Aorta (tissue), 5 donors: ENCODE measurements around the gene BOD1L1. TPM values are rescaled to one million over a fixed set of nuclear protein-coding genes. Genes with fewer than 3 reads are reported as not detected.
"Not testable (repeated sequence)": the region's sequence is repeated elsewhere in the genome, so short reads cannot be mapped to it uniquely, and the experiment has no call there.

Source experiments
- ATAC-seq: fragments of 200-7000 bp; cut with Tn5 transposase; one replicate; pipeline ENCODE4 v1.9.1; 2022; ENCODE audit warnings: moderate library complexity; ENCODE audit not compliant: low FRiP score
- DNase-seq, 2 donors: peaks; one replicate each; pipeline ENCODE4 v3.0.0-alpha.2; 2020
- H3K27ac ChIP-seq, 2 donors: one replicate each; pipeline ENCODE4 v1.5.1; 2013; ENCODE audit warnings: low read length in 2 of 2, mild to moderate bottlenecking in 2 of 2, moderate library complexity in 2 of 2, control low read depth in 1 of 2, inconsistent platforms in 1 of 2, low read depth in 1 of 2
- H3K27me3 ChIP-seq, 2 donors: one replicate each; pipeline ENCODE4 v1.6.1; 2013; ENCODE audit warnings: control low read depth in 1 of 2, low read length in 1 of 2, mild to moderate bottlenecking in 1 of 2, moderate library complexity in 1 of 2; ENCODE audit not compliant: insufficient read depth in 2 of 2, control insufficient read depth in 1 of 2
- H3K36me3 ChIP-seq, 2 donors: one replicate each; pipeline ENCODE4 v1.6.1; 2013; ENCODE audit warnings: control low read depth in 1 of 2, low read length in 1 of 2, mild to moderate bottlenecking in 1 of 2; ENCODE audit not compliant: insufficient read depth in 2 of 2, control insufficient read depth in 1 of 2
- H3K4me1 ChIP-seq, 2 donors: one replicate each; pipeline ENCODE4 v1.6.1; 2013; ENCODE audit warnings: low read length in 2 of 2, control low read depth in 1 of 2, mild to moderate bottlenecking in 1 of 2, moderate library complexity in 1 of 2; ENCODE audit not compliant: insufficient read depth in 2 of 2, control insufficient read depth in 1 of 2
- H3K4me3 ChIP-seq, 2 donors: one replicate each; pipeline ENCODE4 v1.5.1; 2013; ENCODE audit warnings: low read length in 2 of 2, control low read depth in 1 of 2, mild to moderate bottlenecking in 1 of 2
- H3K9me3 ChIP-seq: one replicate; pipeline ENCODE4 v1.6.1; 2013; ENCODE audit warnings: mild to moderate bottlenecking, low read length; ENCODE audit not compliant: control insufficient read depth
- WGBS, 2 donors: extraction: QIAGEN DNeasy Blood & Tissue Kit; methylation state at CpG; one replicate each; pipeline ENCODE4 v1.1.7; 2013; 5-methylcytosine and 5-hydroxymethylcytosine counted together
- intact Hi-C, 2 donors: fragments of 100-400 bp; cut with DNase I; formaldehyde crosslinking; loops; one replicate each; pipeline versions ENCODE4 v1.14.2 to v1.15.0; 2022
- polyA plus RNA-seq, 2 donors: library from polyadenylated mRNA; stranded (reverse); fragments of 200-250 nt; gene quantifications; one replicate each; pipeline ENCODE4 v1.2.3, GENCODE V29; 2013
- total RNA-seq, 2 donors: library from RNA; stranded (reverse); fragmentation: NEBNext Ultra II Directional; extraction: Animal tissue kit (Norgen Biotek cat#: 25700); gene quantifications; one replicate each; pipeline ENCODE4 v1.2.1, GENCODE V29; 2021
- donor health status: healthy with polysubstance abuse.
- donor health status: Bipolar disorder and iron deficiency.
- donor health status: DM: no; HTN: no; CAD: no.
- donor health status: DM: no; HTN: no; CAD: no.
- donor health status: DM: yes; HTN: yes; CAD: no.

BOD1L1 gene
- total and polyA plus RNA-seq, 4 donors = 7.6 to 52.6 (median 29.8) TPM

GRCh38 chr4:13588954-13589353 is 38.6 kb downstream of the BOD1L1 start:
- Histone ChIP-seq H3K27me3 (no peaks in the 10 kb centered on the region), H3K4me1 (no peaks in the 10 kb centered on the region), H3K27ac (no peak overlapping the region), H3K4me3 (no peak overlapping the region), H3K36me3 (peaks cover 8 to 10% of the 10 kb centered on the region in 2 donors), H3K9me3 (no peaks in the 10 kb centered on the region)
- intact Hi-C loops = no loop called here
- DNase-seq (no peak), ATAC-seq (no peak)

GRCh38 chr4:13584481-13584880 is 43.0 kb downstream of the BOD1L1 start:
- H3K4me1 ChIP-seq = no peaks in the 10 kb centered on the region
- H3K9me3 ChIP-seq = no peaks in the 10 kb centered on the region
- 88 to 89% methylated on average over 5 of the region's 5 CpGs for WGBS, 2 donors
- peaks cover 3 to 15% of the 10 kb centered on the region in 2 donors for H3K36me3 ChIP-seq
- H3K27me3 ChIP-seq = no peaks in the 10 kb centered on the region
- no peak overlapping the region for H3K4me3 ChIP-seq
- ATAC-seq = no peak
- no peak for DNase-seq
- intact Hi-C loops = no loop called here
- no peak overlapping the region for H3K27ac ChIP-seq

- DNase-seq = no peak
- H3K4me1 ChIP-seq = no peaks in the 10 kb centered on the region
- no peaks in the 10 kb centered on the region for H3K27me3 ChIP-seq
- intact Hi-C loops = no loop called here
- H3K27ac ChIP-seq = no peak overlapping the region
- H3K36me3 ChIP-seq = peaks cover 10 to 16% of the 10 kb centered on the region in 2 donors
- H3K9me3 ChIP-seq = no peaks in the 10 kb centered on the region
- WGBS, 2 donors = 92 to 95% methylated on average over 2 of the region's 2 CpGs
- H3K4me3 ChIP-seq = no peak overlapping the region
- ATAC-seq = no peak
These were observed 47.5 kb downstream of the BOD1L1 start for GRCh38 chr4:13580036-13580435.

GRCh38 chr4:13577660-13578059 is 49.9 kb downstream of the BOD1L1 start:
- Histone ChIP-seq H3K9me3 (no peaks in the 10 kb centered on the region), H3K27ac (no peak overlapping the region), H3K27me3 (no peaks in the 10 kb centered on the region), H3K4me1 (no peaks in the 10 kb centered on the region), H3K36me3 (peaks cover 13 to 17% of the 10 kb centered on the region in 2 donors), H3K4me3 (no peak overlapping the region)
- no peak for ATAC-seq
- intact Hi-C loops = no loop called here
- WGBS, 2 donors = 94 to 95% methylated on average over 3 of the region's 3 CpGs
- no peak for DNase-seq

- no peak for ATAC-seq
- Histone ChIP-seq H3K4me1 (no peaks in the 10 kb centered on the region), H3K36me3 (peaks cover 18 to 19% of the 10 kb centered on the region in 2 donors), H3K27ac (no peak overlapping the region), H3K4me3 (no peak overlapping the region), H3K27me3 (no peaks in the 10 kb centered on the region), H3K9me3 (no peaks in the 10 kb centered on the region)
- 86 to 89% methylated on average over 2 of the region's 2 CpGs for WGBS, 2 donors
- no peak for DNase-seq
- intact Hi-C loops = no loop called here
These were observed 56.6 kb downstream of the BOD1L1 start for GRCh38 chr4:13570916-13571315.

GRCh38 chr4:13567125-13567524 is 60.4 kb downstream of the BOD1L1 start:
- H3K36me3 ChIP-seq = peaks cover 8 to 11% of the 10 kb centered on the region in 2 donors

GRCh38 chr4:13562876-13563275 is 64.6 kb downstream of the BOD1L1 start:
- DNase-seq (no peak), ATAC-seq (no peak)
- no peak overlapping the region for H3K4me3 ChIP-seq
- H3K27ac ChIP-seq = no peak overlapping the region
- H3K27me3 ChIP-seq = no peaks in the 10 kb centered on the region
- intact Hi-C loops = no loop called here
- WGBS, 2 donors = 79 to 89% methylated on average over 1 of the region's 1 CpG
- H3K4me1 ChIP-seq = no peaks in the 10 kb centered on the region
- H3K36me3 ChIP-seq = peaks cover 0 to 1% of the 10 kb centered on the region in 2 donors
- H3K9me3 ChIP-seq = no peaks in the 10 kb centered on the region

More at GRCh38 chr4:13567125-13567524, 60.4 kb downstream of the BOD1L1 start:
- 95% methylated on average over 5 of the region's 5 CpGs for WGBS, 2 donors
- no peak overlapping the region for H3K27ac ChIP-seq
- H3K4me1 ChIP-seq = no peaks in the 10 kb centered on the region
- DNase-seq = no peak
- intact Hi-C loops = no loop called here
- no peak overlapping the region for H3K4me3 ChIP-seq
- no peaks in the 10 kb centered on the region for H3K9me3 ChIP-seq
- ATAC-seq = no peak
- H3K27me3 ChIP-seq = no peaks in the 10 kb centered on the region

GRCh38 chr4:13561673-13562072 is 65.9 kb downstream of the BOD1L1 start:
- no peak overlapping the region for H3K27ac ChIP-seq
- H3K4me3 ChIP-seq = no peak overlapping the region
- no peaks in the 10 kb centered on the region for H3K4me1 ChIP-seq
- H3K36me3 ChIP-seq = no peaks in the 10 kb centered on the region
- WGBS, 2 donors = 61 to 63% methylated on average over 4 of the region's 4 CpGs
- no peaks in the 10 kb centered on the region for H3K27me3 ChIP-seq
- intact Hi-C loops = no loop called here
- ATAC-seq (no peak), DNase-seq (no peak)
- H3K9me3 ChIP-seq = no peaks in the 10 kb centered on the region

GRCh38 chr4:13560111-13560510 is 67.4 kb downstream of the BOD1L1 start:
- WGBS, 2 donors = 64 to 71% methylated on average over 5 of the region's 5 CpGs
- H3K4me3 ChIP-seq, ATAC-seq, intact Hi-C loops, DNase-seq, H3K27me3 ChIP-seq, H3K4me1 ChIP-seq, H3K9me3 ChIP-seq, H3K27ac ChIP-seq, H3K36me3 ChIP-seq: not testable (repeated sequence)
